Upper lobe of right lung (tissue), 1 donor: ENCODE data around the gene PI4K2B. TPM values are rescaled to one million over a fixed set of nuclear protein-coding genes. Genes with fewer than 3 reads are reported as not detected.
"Not testable (repeated sequence)": the region's sequence is repeated elsewhere in the genome, so short reads cannot be mapped to it uniquely, and the experiment has no call there.

Experiments
- ATAC-seq: fragments of 200-7000 bp; cut with Tn5 transposase; one replicate; pipeline ENCODE4 v1.9.1; 2020; ENCODE audit warnings: mild to moderate bottlenecking, moderate library complexity
- DNase-seq: peaks from one replicate; pipeline ENCODE4 v3.0.0-alpha.2; 2020
- H3K27ac ChIP-seq: fragments of 200-600 bp; one replicate; pipeline ENCODE4 v1.8.0; 2022
- H3K27me3 ChIP-seq: fragments of 200-600 bp; one replicate; pipeline ENCODE4 v1.8.0; 2022; ENCODE audit warnings: mild to moderate bottlenecking
- H3K36me3 ChIP-seq: fragments of 200-600 bp; one replicate; pipeline ENCODE4 v1.8.0; 2022
- H3K4me1 ChIP-seq: fragments of 200-600 bp; one replicate; pipeline ENCODE4 v1.8.0; 2022
- H3K4me3 ChIP-seq: fragments of 200-600 bp; one replicate; pipeline ENCODE4 v1.8.0; 2022; ENCODE audit warnings: mild to moderate bottlenecking
- H3K9me3 ChIP-seq: fragments of 200-600 bp; one replicate; pipeline ENCODE4 v1.8.0; 2022
- intact Hi-C: fragments of 100-400 bp; cut with DNase I; formaldehyde crosslinking; loops from one replicate; pipeline ENCODE4 v1.11.0; 2022
- total RNA-seq: library from RNA; stranded (reverse); fragmentation: NEBNext Ultra II Directional; extraction: Animal tissue kit (Norgen Biotek cat#: 25700); gene quantifications from one replicate; pipeline ENCODE4 v1.2.1, GENCODE V29; 2021
- TF ChIP-seq, protein P1 (sequence below): fragments of 200-600 bp; IDR thresholded peaks from one replicate; pipeline ENCODE4 v1.8.0; 2022; ENCODE audit warnings: antibody characterized with exemption
- donor health status: DM: no; HTN: yes; CAD: no; lungs with severe emphysema.

Gene PI4K2B
- total RNA-seq, 1 donor from 2014 or later: 21.8 TPM

DNA sequence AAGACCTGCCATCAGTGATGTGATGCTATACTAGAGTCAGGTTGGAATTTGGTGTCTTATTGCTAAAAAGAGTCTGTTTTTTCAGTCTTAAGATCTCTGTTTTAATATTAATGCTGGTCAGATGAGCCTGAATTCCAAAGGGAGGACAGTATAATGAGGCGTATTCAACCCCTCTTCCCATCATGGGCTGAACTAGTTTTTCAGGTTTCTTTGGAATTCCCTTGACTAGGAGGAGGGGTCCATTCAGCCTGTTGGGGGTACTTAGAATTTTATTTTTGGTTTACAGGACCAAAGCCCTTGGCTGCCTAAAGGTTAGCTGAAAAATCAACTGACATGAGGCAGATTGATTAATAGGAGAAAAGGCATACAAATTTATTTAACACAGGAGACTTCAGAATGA is 24.1 kb upstream of the PI4K2B start:
- no peaks in the 10 kb centered on the region for H3K36me3 ChIP-seq
- H3K27ac ChIP-seq: no peak overlapping the region
- no peak for ATAC-seq
- no peak for DNase-seq
- intact Hi-C loops: no loop called here
- TF ChIP-seq, protein P1, sequence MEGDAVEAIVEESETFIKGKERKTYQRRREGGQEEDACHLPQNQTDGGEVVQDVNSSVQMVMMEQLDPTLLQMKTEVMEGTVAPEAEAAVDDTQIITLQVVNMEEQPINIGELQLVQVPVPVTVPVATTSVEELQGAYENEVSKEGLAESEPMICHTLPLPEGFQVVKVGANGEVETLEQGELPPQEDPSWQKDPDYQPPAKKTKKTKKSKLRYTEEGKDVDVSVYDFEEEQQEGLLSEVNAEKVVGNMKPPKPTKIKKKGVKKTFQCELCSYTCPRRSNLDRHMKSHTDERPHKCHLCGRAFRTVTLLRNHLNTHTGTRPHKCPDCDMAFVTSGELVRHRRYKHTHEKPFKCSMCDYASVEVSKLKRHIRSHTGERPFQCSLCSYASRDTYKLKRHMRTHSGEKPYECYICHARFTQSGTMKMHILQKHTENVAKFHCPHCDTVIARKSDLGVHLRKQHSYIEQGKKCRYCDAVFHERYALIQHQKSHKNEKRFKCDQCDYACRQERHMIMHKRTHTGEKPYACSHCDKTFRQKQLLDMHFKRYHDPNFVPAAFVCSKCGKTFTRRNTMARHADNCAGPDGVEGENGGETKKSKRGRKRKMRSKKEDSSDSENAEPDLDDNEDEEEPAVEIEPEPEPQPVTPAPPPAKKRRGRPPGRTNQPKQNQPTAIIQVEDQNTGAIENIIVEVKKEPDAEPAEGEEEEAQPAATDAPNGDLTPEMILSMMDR: no peak
- no peaks in the 10 kb centered on the region for H3K9me3 ChIP-seq
- H3K27me3 ChIP-seq: no peaks in the 10 kb centered on the region
- H3K4me3 ChIP-seq: no peak overlapping the region
- H3K4me1 ChIP-seq: no peaks in the 10 kb centered on the region

DNA sequence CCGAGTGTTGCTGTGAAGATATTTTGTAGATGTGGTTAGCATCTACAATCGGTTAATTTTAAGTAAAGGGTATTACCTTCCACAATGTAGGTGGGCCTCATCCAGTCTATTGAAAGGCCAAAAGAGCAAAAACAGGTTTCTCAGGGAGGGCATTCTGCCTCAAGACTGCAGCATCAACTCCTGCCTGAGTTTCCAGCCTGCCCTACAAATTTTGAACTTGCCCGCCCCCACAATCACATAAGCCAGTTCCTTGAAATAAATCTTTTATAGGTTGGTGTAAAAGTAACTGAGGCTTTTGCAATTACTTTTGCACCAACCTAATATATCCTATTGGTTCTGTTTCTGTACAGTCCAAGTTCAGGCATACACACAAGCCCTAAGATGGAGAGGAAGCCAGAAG is 22.1 kb upstream of the PI4K2B start:
- ATAC-seq: no peak
- Histone ChIP-seq H3K4me1 (no peaks in the 10 kb centered on the region), H3K36me3 (no peaks in the 10 kb centered on the region), H3K9me3 (no peaks in the 10 kb centered on the region), H3K27ac (no peak overlapping the region), H3K27me3 (no peaks in the 10 kb centered on the region), H3K4me3 (no peak overlapping the region)
- DNase-seq: no peak
- TF ChIP-seq, protein P1: no peak
- intact Hi-C loops: no loop called here

DNA sequence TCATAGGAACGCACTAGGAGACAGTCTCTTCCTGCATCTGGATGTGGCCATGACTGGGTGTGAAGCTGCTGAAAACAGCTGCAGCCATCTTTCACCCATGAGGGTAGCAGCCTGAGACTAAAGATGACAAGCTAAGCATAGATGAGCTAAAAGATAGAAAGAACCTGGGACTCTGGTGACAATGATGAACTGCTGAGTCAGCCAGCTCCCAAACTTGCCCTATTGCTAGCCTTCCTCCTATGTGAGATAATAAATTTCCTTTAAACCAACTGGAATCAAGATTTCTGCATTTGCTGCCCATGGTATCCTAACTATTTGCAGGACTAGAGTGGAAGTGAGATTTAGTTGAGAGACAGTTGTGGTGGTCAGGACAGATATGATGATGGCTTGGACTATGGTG is 21.0 kb upstream of the PI4K2B start:
- no peak overlapping the region for H3K4me3 ChIP-seq
- no peak for DNase-seq
- H3K4me1 ChIP-seq: no peaks in the 10 kb centered on the region
- no peaks in the 10 kb centered on the region for H3K27me3 ChIP-seq
- H3K27ac ChIP-seq: no peak overlapping the region
- TF ChIP-seq, protein P1: no peak
- H3K9me3 ChIP-seq: no peaks in the 10 kb centered on the region
- no peaks in the 10 kb centered on the region for H3K36me3 ChIP-seq
- no peak for ATAC-seq
- intact Hi-C loops: no loop called here

DNA sequence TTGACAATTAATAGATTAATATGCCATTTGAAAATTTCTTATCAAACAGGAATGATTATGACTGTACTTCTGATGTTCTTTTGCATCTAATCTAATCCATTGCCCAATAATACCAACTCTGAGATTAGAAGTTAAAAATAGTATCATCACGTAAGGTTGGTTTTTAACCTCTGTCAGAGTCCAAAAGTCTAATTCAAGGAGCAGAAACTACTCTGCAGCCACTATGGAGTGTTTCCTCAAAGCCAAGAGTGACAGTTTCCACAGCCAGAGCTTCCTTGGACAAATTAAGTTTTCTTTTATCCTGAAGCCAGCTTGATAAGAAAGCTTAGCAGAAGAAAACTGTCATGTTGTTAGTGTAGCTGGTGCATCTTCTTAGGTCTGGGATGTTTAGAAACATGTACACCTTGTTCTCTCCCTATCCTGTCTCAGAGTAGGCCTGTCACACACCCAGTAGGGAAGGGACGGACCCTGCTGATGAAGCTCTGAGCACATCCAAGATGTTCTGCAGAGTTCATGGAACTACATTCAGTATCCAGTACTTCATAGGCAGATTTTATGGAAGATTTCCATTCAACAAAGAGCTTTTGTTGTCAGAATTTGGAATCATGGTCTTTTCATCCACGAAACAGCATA is 20.4 kb upstream of the PI4K2B start:
- no peaks in the 10 kb centered on the region for H3K4me1 ChIP-seq
- no peaks in the 10 kb centered on the region for H3K36me3 ChIP-seq
- ATAC-seq: no peak
- H3K4me3 ChIP-seq: no peak overlapping the region
- TF ChIP-seq, protein P1: no peak
- H3K9me3 ChIP-seq: no peaks in the 10 kb centered on the region
- DNase-seq: no peak
- H3K27me3 ChIP-seq: no peaks in the 10 kb centered on the region
- no peak overlapping the region for H3K27ac ChIP-seq
- intact Hi-C loops: no loop called here

DNA sequence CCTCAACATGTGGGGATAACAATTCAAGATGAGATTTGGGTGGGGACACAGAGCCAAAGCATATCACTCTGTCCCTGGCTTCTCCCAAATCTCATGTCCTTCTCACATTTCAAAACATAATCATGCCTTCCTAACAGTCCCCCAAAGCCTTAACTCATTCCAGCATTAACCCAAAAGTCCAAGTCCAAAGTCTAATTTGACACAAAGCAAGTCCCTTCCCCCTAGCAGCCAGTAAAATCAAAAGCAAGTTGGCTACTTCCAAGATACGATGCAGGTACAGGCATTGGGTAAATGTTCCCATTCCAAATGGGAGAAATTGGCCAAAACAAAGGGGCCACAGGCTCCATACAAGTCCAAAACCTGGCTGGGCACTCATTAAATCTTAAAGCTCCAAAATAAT is 19.1 kb upstream of the PI4K2B start:
- H3K27ac ChIP-seq, intact Hi-C loops, H3K4me1 ChIP-seq, H3K36me3 ChIP-seq, ATAC-seq, H3K9me3 ChIP-seq, H3K27me3 ChIP-seq, DNase-seq, H3K4me3 ChIP-seq: not testable (repeated sequence)

DNA sequence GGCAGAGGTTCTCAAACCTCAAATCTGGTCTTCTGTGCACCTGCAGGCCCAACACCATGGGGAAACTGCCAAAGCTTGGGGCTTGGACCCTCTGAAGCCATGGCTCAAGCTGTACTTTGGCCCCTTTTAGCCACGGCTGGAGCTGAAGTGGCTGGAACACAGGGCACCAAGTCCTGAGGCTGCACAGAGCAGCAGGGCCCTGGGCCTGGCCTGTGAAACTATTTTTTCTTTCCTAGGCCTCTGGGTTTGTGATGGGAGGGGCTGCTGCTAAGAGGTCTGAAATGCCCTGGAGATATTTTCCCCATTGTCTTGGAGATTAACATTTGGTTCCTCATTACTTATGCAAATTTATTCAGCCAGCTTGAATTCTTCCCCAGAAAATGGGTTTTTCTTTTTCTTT is 18.3 kb upstream of the PI4K2B start:
- intact Hi-C loops: no loop called here
- Histone ChIP-seq H3K4me3 (no peak overlapping the region), H3K36me3 (no peaks in the 10 kb centered on the region), H3K9me3 (no peaks in the 10 kb centered on the region), H3K4me1 (no peaks in the 10 kb centered on the region), H3K27me3 (no peaks in the 10 kb centered on the region), H3K27ac (no peak overlapping the region)
- ATAC-seq (no peak), DNase-seq (no peak)
- TF ChIP-seq, protein P1: no peak
